Mesendoderm (in vitro differentiated cells): ENCODE results near the gene UXS1. TPM values are rescaled to one million over a fixed set of nuclear protein-coding genes. Genes with fewer than 3 reads are reported as not detected.
"Not testable (repeated sequence)": the region's sequence is repeated elsewhere in the genome, so short reads cannot be mapped to it uniquely, and the experiment has no call there.

Experiments
- DNase-seq: peaks from one replicate; pipeline ENCODE4 v3.0.0; 2013
- H2AK5ac ChIP-seq: 2 replicates; pipeline ENCODE4 v1.6.1; 2013; ENCODE audit warnings: low read length, inconsistent platforms
- H2BK120ac ChIP-seq: 2 replicates; pipeline ENCODE4 v1.6.1; 2013; ENCODE audit warnings: low read depth, mild to moderate bottlenecking, low read length, moderate library complexity, mixed read lengths
- H2BK15ac ChIP-seq: replicated peaks from 2 replicates; pipeline ENCODE4 v1.6.1; 2013; ENCODE audit warnings: low read depth, mild to moderate bottlenecking, moderate library complexity
- H2BK5ac ChIP-seq: 2 replicates; pipeline ENCODE4 v1.6.1; 2013; ENCODE audit warnings: low read length, inconsistent platforms
- H3K18ac ChIP-seq: 2 replicates; pipeline ENCODE4 v1.6.1; 2013; ENCODE audit warnings: mild to moderate bottlenecking, low read length, mixed read lengths
- H3K23ac ChIP-seq: one replicate; pipeline ENCODE4 v1.6.1; 2013; ENCODE audit warnings: low read length
- H3K27ac ChIP-seq: 2 replicates; pipeline ENCODE4 v1.5.1; 2013; ENCODE audit warnings: low read depth, mild to moderate bottlenecking, inconsistent platforms, low read length, moderate library complexity
- H3K27me3 ChIP-seq: 2 replicates; pipeline ENCODE4 v1.6.1; 2013; ENCODE audit warnings: low read length, control low read depth, mild to moderate bottlenecking, inconsistent platforms; ENCODE audit not compliant: insufficient read depth, poor library complexity
- H3K36me3 ChIP-seq: 2 replicates; pipeline ENCODE4 v1.6.1; 2013; ENCODE audit warnings: low read length, inconsistent platforms; ENCODE audit not compliant: control insufficient read depth, insufficient read depth
- H3K4ac ChIP-seq: one replicate; pipeline ENCODE4 v1.6.1; 2013; ENCODE audit warnings: low read depth, mild to moderate bottlenecking, low read length, moderate library complexity
- H3K4me1 ChIP-seq: 2 replicates; pipeline ENCODE4 v1.6.1; 2013; ENCODE audit warnings: low read depth, low read length, inconsistent platforms; ENCODE audit not compliant: control insufficient read depth
- H3K4me2 ChIP-seq: 2 replicates; pipeline ENCODE4 v1.6.1; 2013; ENCODE audit warnings: low read length
- H3K4me3 ChIP-seq: 2 replicates; pipeline ENCODE4 v1.5.1; 2013; ENCODE audit warnings: mild to moderate bottlenecking, low read length
- H3K56ac ChIP-seq: one replicate; pipeline ENCODE4 v1.6.1; 2013; ENCODE audit warnings: low read length
- H3K79me1 ChIP-seq: 2 replicates; pipeline ENCODE4 v1.6.1; 2013; ENCODE audit warnings: low read length, inconsistent platforms
- H3K79me2 ChIP-seq: 2 replicates; pipeline ENCODE4 v1.6.1; 2013; ENCODE audit warnings: mild to moderate bottlenecking, low read length; ENCODE audit not compliant: control insufficient read depth, insufficient read depth
- H3K9ac ChIP-seq: 2 replicates; pipeline ENCODE4 v1.6.1; 2013; ENCODE audit warnings: low read length, inconsistent platforms
- H4K5ac ChIP-seq: one replicate; pipeline ENCODE4 v1.6.1; 2013; ENCODE audit warnings: low read length
- H4K8ac ChIP-seq: one replicate; pipeline ENCODE4 v1.6.1; 2013; ENCODE audit warnings: low read depth, mild to moderate bottlenecking, control low read depth, low read length, moderate library complexity
- WGBS: extraction: QIAGEN DNeasy Blood & Tissue Kit; methylation state at CpG from one replicate; pipeline ENCODE4 v1.1.7; 2013; ENCODE audit warnings: low lambda C conversion rate, missing lambda C conversion rate; ENCODE audit not compliant: insufficient coverage; ENCODE audit errors: extremely low coverage; 5-methylcytosine and 5-hydroxymethylcytosine counted together
- polyA plus RNA-seq, 2 experiments: library from polyadenylated mRNA; stranded (reverse); fragments of 200-250 nt; gene quantifications; one replicate each; pipeline ENCODE4 v1.2.3, GENCODE V29; 2013

Gene UXS1
- polyA plus RNA-seq (2013, experiment 1 of 2): 37.8 TPM
- 39.0 TPM for polyA plus RNA-seq (2013, experiment 2 of 2)

DNA sequence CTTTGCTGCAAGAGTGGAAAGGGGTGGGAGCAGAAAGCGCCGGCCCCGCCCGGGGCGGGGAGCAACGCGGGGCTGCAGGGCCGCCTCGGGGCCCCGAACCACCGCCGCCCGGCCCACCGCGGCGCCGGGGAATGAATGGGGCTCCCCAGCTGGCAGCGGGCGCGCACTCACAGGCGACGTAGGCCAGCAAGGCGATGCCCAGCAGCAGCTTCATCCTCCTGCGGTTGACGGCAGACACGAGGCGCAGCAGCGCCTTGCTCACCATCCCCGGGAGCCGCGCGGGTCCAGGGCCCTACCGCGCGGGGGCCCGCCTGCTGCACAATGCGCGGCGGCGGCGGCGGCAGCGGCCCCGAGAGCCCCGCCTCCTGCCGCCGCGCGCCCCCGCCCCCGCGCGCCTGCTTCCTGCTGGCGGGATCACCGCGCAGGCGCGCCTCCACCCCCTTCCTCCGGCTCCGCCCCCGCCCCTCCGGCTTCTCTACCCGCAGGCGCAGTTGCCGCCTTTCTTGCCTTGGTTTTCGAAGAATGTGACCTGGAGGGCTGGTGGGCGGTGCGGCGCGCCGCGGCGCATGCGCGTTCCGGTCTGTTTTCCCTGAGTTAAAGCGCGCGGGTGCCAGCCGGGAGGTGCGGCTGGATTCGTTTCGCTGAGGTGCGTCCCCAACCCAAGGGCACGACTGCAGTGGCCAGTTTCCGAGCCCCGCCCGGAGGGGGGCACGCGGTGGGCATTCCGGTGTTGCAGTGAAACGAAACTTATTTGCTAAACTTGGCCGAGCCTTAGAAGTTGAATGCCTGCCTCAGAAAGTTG, at the start of gene UXS1:
UXS1 (minus strand) TSS at position 325 of the 802 bp plus-strand sequence; CDS start at position 265, 60 bp downstream.
- Histone ChIP-seq H2BK5ac (no peak within 1 kb of the TSS), H3K4ac (peak within 1 kb of the TSS; percentile 77), H3K23ac (peak within 1 kb of the TSS; percentile 80), H3K27ac (peak within 1 kb of the TSS; percentile 48), H3K4me2 (peak within 1 kb of the TSS; percentile 87), H3K4me3 (peak within 1 kb of the TSS; percentile 86), H4K5ac (no peak within 1 kb of the TSS), H3K18ac (peak within 1 kb of the TSS; percentile 96), H2AK5ac (no peak within 1 kb of the TSS), H3K9ac (peak within 1 kb of the TSS; percentile 85), H3K79me2 (peaks cover 30% of the 10 kb centered on the region), H2BK15ac (no peak within 1 kb of the TSS), H4K8ac (no peak within 1 kb of the TSS), H3K56ac (peak within 1 kb of the TSS; percentile 94), H3K36me3 (no peaks in the 10 kb centered on the region), H3K79me1 (peaks cover 18% of the 10 kb centered on the region), H3K4me1 (peaks cover 8% of the 10 kb centered on the region), H3K27me3 (no peaks in the 10 kb centered on the region), H2BK120ac (no peak within 1 kb of the TSS)
- no CpG with 5 or more reads among the region's 93 CpGs for WGBS
- DNase-seq: peak; percentile 98

DNA sequence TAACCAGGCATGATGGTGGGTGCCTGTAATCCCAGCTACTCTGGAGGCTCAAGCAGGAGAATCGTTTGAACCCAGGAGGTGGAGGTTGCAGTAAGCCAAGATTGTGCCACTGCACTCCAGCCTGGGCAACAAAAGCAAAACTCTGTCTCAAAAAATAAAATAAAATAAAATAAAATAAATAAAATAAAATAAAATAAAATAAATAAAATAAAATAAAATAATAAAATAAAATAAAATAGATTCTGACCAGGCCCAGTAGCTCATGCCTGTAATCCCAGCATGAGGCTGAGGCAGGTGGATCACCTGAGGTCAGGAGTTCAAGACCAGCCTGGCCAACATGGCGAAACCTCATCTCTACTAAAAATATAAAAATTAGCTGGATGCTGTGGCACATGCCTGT, 45.4 kb upstream of the UXS1 start:
- H3K36me3 ChIP-seq, H4K8ac ChIP-seq, H3K27me3 ChIP-seq, H3K56ac ChIP-seq, H3K27ac ChIP-seq, H3K4me2 ChIP-seq, H3K79me2 ChIP-seq, H2BK15ac ChIP-seq, H3K4ac ChIP-seq, H2AK5ac ChIP-seq, H3K4me1 ChIP-seq, H3K18ac ChIP-seq, H3K23ac ChIP-seq, H3K4me3 ChIP-seq, H4K5ac ChIP-seq, H2BK5ac ChIP-seq, H2BK120ac ChIP-seq, H3K9ac ChIP-seq, DNase-seq, H3K79me1 ChIP-seq: not testable (repeated sequence)
- no CpG with 5 or more reads among the region's 2 CpGs for WGBS

GRCh38 chr2:106235392-106235791, 41.3 kb upstream of the UXS1 start:
- not testable (repeated sequence) for H3K79me1 ChIP-seq, H3K27me3 ChIP-seq, H3K4me1 ChIP-seq, H4K5ac ChIP-seq, H2BK120ac ChIP-seq, H3K36me3 ChIP-seq, H3K18ac ChIP-seq, H3K4me2 ChIP-seq, H2BK5ac ChIP-seq, H3K27ac ChIP-seq, H2BK15ac ChIP-seq, H3K9ac ChIP-seq, H2AK5ac ChIP-seq, H3K56ac ChIP-seq, H3K4ac ChIP-seq, H3K23ac ChIP-seq, H3K4me3 ChIP-seq, H4K8ac ChIP-seq, H3K79me2 ChIP-seq
- no CpG with 5 or more reads among the region's 4 CpGs for WGBS
- peak; percentile 18 for DNase-seq

DNA sequence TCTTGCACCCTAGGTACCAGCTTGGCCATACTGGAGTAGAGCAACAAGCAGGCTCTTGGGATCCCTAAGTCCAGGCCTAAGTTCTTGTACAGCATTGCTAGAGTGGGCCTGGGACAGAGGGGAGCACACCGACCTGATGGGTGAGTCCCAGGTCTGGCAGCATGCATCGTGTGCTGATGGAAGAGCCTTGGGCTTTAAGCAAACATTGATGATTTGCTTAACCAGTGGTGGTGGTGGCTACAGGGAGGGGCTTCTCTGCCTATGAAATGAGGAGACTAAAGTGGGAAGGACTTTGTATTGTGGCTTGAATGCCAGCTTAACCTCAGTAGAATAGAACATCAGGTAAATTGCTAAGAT, 39.2 kb upstream of the UXS1 start:
- H2BK120ac ChIP-seq: no peak overlapping the region
- no peak for DNase-seq
- no CpG with 5 or more reads among the region's 2 CpGs for WGBS
- H3K4me3 ChIP-seq: no peak overlapping the region
- no peaks in the 10 kb centered on the region for H3K79me2 ChIP-seq
- no peak overlapping the region for H3K56ac ChIP-seq
- H3K4ac ChIP-seq: no peak overlapping the region
- H3K4me1 ChIP-seq: no peaks in the 10 kb centered on the region
- H2BK15ac ChIP-seq: no peak overlapping the region
- no peak overlapping the region for H4K8ac ChIP-seq
- no peak overlapping the region for H3K18ac ChIP-seq
- H3K36me3 ChIP-seq: no peaks in the 10 kb centered on the region
- H3K4me2 ChIP-seq: no peak overlapping the region
- H3K9ac ChIP-seq: no peak overlapping the region
- no peak overlapping the region for H4K5ac ChIP-seq
- no peak overlapping the region for H3K23ac ChIP-seq
- no peak overlapping the region for H2AK5ac ChIP-seq
- no peaks in the 10 kb centered on the region for H3K27me3 ChIP-seq
- H3K79me1 ChIP-seq: no peaks in the 10 kb centered on the region
- no peak overlapping the region for H2BK5ac ChIP-seq
- no peak overlapping the region for H3K27ac ChIP-seq

DNA sequence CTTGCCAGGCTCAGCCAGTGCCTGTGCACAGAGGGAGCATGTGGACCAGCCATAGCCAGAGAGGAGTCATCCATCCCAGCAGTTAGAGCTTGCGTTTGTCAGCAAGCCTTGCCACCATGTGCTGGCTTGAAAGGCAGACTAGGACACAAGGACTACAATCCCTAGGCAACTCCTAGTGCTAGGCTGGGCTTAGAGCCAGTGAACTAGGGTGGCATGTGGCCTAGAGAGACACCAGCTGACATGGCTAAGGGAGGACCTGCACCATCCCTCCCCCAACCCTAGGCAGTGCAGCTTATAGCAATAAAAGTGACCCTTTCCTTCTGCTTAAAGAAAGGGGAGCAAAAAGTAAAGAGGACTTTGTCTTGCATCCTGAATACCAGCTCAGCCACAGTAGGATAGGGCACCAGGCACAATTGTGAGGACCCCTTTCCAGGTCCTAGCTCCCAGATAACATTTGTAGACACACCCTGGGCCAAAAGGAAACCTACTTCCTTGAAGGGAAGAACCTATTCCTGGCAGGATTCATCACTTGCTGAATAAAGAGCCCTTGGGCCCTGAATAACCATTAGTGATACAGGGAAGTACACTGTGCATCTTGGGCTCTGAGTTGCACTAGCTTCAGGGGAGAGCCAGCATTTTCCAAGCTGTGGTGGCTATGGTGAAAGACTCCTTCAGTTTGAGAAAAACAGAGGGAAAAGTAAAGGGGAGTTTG, 38.7 kb upstream of the UXS1 start:
- H3K79me2 ChIP-seq: no peaks in the 10 kb centered on the region
- no peaks in the 10 kb centered on the region for H3K4me1 ChIP-seq
- H3K79me1 ChIP-seq: no peaks in the 10 kb centered on the region
- no peak overlapping the region for H2BK5ac ChIP-seq
- no peak overlapping the region for H3K4ac ChIP-seq
- no peak overlapping the region for H4K8ac ChIP-seq
- no peak overlapping the region for H3K56ac ChIP-seq
- H3K36me3 ChIP-seq: no peaks in the 10 kb centered on the region
- H3K27me3 ChIP-seq: no peaks in the 10 kb centered on the region
- H2BK15ac ChIP-seq: no peak overlapping the region
- no peak overlapping the region for H3K4me3 ChIP-seq
- no peak overlapping the region for H3K9ac ChIP-seq
- no peak for DNase-seq
- no peak overlapping the region for H4K5ac ChIP-seq
- no peak overlapping the region for H2AK5ac ChIP-seq
- H3K18ac ChIP-seq: no peak overlapping the region
- WGBS: no CpG with 5 or more reads among the region's 1 CpG
- no peak overlapping the region for H3K23ac ChIP-seq
- H3K27ac ChIP-seq: no peak overlapping the region
- H3K4me2 ChIP-seq: no peak overlapping the region
- H2BK120ac ChIP-seq: no peak overlapping the region
